IPS-15b (cell line): ENCODE results near the gene SLX9.

Experiments
- H3K27me3 ChIP-seq: one replicate; pipeline ENCODE4 v1.6.1; 2013; ENCODE audit warnings: low read length; ENCODE audit not compliant: control insufficient read depth, insufficient read depth
- H3K36me3 ChIP-seq: one replicate; pipeline ENCODE4 v1.6.1; 2013; ENCODE audit warnings: low read length; ENCODE audit not compliant: control insufficient read depth, insufficient read depth
- H3K4me1 ChIP-seq: one replicate; pipeline ENCODE4 v1.6.1; 2013; ENCODE audit warnings: mild to moderate bottlenecking, low read length; ENCODE audit not compliant: control insufficient read depth, insufficient read depth
- H3K4me3 ChIP-seq: one replicate; pipeline ENCODE4 v1.5.1; 2013; ENCODE audit warnings: low read depth, low read length
- H3K9ac ChIP-seq: one replicate; pipeline ENCODE4 v1.6.1; 2013; ENCODE audit warnings: low read depth, mild to moderate bottlenecking, low read length
- H3K9me3 ChIP-seq: one replicate; pipeline ENCODE4 v1.6.1; 2013; ENCODE audit warnings: mild to moderate bottlenecking, low read length; ENCODE audit not compliant: control insufficient read depth, insufficient read depth

SLX9 gene

DNA sequence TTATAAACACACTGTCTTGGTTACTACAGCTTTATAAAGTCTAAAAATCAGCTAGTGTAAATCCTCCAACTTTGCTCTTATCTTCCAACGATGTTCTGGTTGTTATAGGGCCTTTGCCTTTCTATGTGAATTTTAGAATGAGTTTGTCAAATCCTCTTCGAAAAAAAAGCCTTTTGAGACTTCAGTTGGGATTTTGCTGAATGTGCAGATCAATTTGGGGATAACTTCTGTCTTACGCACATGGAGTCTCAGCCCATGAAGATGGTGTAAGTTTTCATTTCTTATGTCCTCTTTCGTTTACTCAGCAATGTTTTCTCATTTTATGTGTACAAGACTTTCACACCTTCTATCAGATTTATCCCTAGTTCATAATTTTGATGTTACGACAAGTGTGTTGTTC is 69.8 kb downstream of the SLX9 start:
- Histone ChIP-seq H3K27me3 (no peaks in the 10 kb centered on the region), H3K4me1 (peaks cover 2% of the 10 kb centered on the region), H3K9me3 (no peaks in the 10 kb centered on the region), H3K9ac (no peak overlapping the region), H3K36me3 (no peaks in the 10 kb centered on the region), H3K4me3 (no peak overlapping the region)

DNA sequence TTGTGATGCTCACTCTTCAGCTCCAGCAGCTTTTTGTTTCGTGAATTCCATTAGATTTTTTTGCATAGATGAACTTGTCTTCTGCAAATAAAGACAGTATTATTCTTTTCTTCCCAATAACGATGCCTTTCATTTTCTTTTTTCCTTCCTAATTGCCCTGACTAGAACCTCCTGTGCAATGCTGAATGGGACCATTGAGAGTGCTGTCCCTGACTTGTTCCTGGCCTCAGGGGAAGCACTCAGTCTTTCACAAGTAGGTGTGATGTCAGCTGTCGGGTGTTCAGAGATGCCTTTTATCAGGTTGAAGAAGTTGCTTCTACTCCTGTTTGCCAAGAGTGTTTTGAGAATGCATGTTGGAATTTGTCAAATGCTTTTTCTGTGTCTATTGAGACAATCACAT is 70.3 kb downstream of the SLX9 start:
- no peaks in the 10 kb centered on the region for H3K27me3 ChIP-seq
- H3K9me3 ChIP-seq: no peaks in the 10 kb centered on the region
- H3K9ac ChIP-seq: no peak overlapping the region
- peaks cover 2% of the 10 kb centered on the region for H3K4me1 ChIP-seq
- no peak overlapping the region for H3K4me3 ChIP-seq
- no peaks in the 10 kb centered on the region for H3K36me3 ChIP-seq

DNA sequence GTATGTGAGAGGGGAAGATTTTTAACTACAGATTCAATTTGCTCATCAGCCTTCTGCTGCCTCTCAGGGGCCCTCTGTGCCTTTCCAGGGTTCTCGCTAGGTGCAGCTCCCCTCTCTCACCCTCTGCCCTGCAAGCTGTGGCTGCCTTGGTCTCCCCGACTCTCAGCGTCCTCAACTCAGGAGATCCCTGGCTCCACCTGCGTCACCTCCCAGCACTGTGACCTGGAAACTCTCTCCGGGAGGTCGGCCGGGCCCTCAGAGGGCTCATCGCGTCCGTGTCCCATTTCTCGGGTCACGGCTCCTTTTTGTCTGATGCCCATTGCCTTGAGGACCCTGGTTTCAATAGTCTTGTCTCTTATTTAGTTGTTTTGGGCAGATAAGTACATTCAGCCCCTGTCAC is 71.0 kb downstream of the SLX9 start:
- Histone ChIP-seq H3K9ac (no peak overlapping the region), H3K9me3 (no peaks in the 10 kb centered on the region), H3K4me3 (no peak overlapping the region), H3K4me1 (peaks cover 2% of the 10 kb centered on the region), H3K36me3 (no peaks in the 10 kb centered on the region), H3K27me3 (no peaks in the 10 kb centered on the region)

DNA sequence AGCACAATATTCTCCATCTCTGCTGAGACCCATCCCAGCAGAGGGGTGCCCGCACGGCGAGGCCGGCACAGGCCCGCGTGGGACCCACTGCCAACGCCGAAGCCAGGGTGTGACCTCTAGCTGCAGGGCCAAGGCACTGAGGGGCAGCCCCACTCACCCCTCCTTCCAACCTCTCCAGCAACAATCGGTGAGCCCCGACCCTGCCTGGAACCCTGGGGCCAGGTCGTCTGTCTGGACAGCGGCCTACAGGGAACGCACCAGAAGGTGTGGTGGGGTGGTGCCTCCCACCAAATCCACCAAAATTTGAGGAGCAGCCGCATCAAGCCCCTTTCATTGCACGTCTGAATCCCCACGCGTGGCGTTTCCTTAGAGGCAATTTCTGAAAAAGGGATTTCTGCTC is 71.6 kb downstream of the SLX9 start:
- peaks cover 2% of the 10 kb centered on the region for H3K4me1 ChIP-seq

DNA sequence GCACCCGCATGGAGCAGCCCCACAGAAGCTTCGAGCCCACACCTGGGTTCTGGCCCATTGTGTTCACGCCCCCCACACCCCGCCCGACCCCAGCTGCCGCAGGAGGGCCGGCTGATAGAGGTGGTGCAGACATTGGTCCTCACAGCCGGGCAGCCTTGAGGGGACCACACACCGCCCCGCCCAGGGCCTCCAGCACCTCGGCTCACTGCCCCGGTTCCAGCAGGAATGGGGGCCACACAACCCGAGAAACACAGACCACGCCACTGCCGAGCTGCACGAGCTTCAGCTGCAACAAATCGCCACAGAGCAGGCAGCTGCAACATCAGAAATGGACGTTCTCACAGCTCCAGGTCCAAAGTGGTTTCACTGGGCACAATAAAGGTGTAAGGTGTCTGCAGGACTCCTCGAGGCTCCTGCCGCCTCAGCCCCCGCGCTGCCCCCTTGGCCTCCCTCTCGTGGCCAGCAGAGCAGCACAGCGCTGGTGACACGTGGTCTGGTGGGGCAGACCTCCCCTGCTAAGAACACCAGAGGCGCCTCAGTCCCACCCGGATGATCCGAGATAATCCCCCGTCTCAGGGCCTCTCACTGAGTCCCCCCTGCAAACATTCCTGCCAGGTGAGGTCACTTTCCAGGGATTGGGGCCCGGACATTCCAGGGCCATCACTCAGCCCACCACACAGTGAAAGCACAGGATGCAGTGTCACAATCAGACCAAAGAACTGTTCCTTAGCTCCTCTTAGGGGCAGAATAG is 72.3 kb downstream of the SLX9 start:
- Histone ChIP-seq H3K4me3 (no peak overlapping the region), H3K4me1 (peaks cover 2% of the 10 kb centered on the region), H3K9me3 (no peaks in the 10 kb centered on the region), H3K36me3 (no peaks in the 10 kb centered on the region), H3K9ac (no peak overlapping the region), H3K27me3 (no peaks in the 10 kb centered on the region)

More for the DNA sequence above, 71.6 kb downstream of the SLX9 start:
- Histone ChIP-seq H3K27me3 (no peaks in the 10 kb centered on the region), H3K9ac (no peak overlapping the region), H3K4me3 (no peak overlapping the region), H3K36me3 (no peaks in the 10 kb centered on the region), H3K9me3 (no peaks in the 10 kb centered on the region)

DNA sequence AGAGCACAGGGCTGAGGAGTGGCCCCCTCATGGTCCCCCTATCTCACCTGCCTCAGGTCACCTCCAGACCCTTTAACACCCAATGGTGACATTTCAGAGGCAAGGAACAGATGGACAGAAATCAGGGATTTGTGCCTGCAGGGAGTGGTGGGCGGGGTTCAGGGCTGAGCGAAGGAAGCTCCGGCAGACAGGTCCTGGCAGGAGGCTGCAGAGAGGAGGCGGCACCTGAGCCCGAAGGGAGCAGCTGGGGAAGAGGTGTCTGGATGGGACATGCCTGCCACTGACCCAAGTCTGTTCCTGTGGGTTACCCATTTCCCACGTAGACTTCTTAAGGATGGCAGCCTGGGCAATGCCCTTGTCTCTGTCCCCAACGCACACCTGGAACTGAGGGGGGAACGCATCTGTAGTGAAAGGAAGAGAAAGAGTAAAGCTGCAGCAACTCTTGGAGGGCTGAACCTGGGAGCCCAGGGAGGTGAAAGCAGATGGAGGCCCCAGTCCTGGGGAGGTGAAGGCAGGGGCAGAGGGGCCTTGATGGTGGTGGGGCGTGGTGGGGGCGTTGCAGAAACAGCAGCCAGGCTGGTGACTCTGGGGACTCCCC is 72.9 kb downstream of the SLX9 start:
- Histone ChIP-seq H3K36me3 (no peaks in the 10 kb centered on the region), H3K9ac (no peak overlapping the region), H3K9me3 (no peaks in the 10 kb centered on the region), H3K4me1 (peaks cover 2% of the 10 kb centered on the region), H3K27me3 (peaks cover 5% of the 10 kb centered on the region), H3K4me3 (no peak overlapping the region)

DNA sequence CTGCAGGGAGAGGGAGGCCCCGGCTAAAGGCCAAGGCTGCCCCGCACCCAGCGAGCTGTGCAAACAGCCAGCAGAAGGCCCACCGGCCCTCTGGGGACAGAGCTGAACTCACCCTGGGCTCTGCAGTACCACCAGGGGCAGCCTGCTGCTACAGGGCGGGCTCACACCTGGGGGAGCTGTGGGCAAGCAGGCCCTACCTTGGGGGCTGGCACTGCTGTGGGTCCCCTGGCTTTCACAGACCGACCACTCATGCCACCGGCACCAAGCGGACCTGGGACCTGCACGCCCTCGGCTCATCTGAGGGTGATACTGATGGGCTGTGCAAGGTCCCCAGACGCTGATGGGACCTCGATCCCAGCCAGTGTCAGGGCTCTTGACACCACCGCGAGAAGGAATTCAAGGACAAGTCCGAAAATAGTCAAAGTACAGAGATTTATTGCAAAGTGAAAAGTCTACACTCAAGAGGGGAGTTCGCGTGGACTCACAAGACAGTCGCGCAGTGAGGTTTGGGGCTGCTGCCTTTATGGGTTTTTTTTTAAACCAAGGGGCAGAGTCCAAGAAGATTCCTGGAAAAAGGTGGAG is 73.5 kb downstream of the SLX9 start:
- Histone ChIP-seq H3K4me3 (no peak overlapping the region), H3K9me3 (no peaks in the 10 kb centered on the region), H3K4me1 (peaks cover 2% of the 10 kb centered on the region), H3K9ac (no peak overlapping the region), H3K36me3 (no peaks in the 10 kb centered on the region), H3K27me3 (peaks cover 8% of the 10 kb centered on the region)

DNA sequence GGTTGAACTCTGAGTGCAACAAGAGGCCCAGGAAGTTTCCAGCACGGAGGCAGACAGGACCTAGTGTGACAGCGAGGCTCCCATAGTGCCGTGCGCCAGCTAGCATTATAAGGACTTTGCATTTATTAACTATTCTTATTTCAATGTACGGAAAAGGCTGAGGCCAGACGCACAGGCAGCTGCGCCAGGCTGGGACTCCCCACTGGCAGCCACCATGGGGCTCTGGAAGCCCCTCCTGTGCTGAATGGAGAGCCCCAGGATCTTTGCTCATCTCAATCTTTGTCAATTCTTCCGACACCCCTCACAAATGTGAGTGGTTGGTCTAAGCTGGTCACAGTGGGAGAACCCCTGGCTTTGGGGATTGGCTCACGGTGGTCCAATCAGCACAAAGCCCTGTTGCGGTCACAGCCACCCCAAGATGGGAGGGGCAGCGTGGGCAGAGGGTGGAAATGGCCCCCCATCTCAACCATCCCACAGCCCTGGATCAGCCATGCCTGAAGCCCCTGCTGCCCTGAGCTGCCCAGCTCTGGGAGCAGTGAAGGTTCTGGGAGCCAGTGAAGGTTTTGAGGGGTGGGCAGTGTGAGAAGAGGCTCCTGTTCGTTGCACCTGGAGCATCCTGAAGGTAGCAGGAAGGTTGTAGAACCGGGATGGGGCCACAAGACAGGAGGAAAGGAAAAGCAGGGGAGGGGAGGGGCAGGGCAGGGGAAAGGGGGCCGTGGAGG is 75.1 kb downstream of the SLX9 start:
- no peaks in the 10 kb centered on the region for H3K36me3 ChIP-seq
- peaks cover 2% of the 10 kb centered on the region for H3K4me1 ChIP-seq
- no peak overlapping the region for H3K9ac ChIP-seq
- H3K27me3 ChIP-seq: peaks cover 8% of the 10 kb centered on the region
- H3K9me3 ChIP-seq: no peaks in the 10 kb centered on the region
- H3K4me3 ChIP-seq: no peak overlapping the region

DNA sequence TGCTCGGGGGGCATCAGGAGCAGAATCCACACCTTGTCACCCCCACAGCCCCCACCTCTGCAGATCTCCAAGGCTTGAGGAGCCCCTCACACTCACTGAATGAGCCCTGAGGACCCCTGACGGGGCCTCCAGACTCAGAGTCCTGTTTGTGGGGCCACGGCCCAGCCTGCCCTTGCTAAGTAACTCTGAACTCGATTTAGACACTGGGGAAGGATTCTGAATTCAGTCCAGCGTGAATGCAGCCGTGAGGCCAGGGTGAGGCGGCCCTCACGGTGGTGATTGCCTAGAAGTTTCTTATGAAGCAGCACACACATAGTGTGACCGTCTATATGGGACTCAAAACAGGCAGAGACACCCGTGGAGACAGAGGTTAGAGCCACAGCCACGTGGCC is 75.6 kb downstream of the SLX9 start:
- H3K4me1 ChIP-seq: peaks cover 2% of the 10 kb centered on the region
- no peak overlapping the region for H3K4me3 ChIP-seq
- H3K27me3 ChIP-seq: peaks cover 8% of the 10 kb centered on the region
- H3K9ac ChIP-seq: no peak overlapping the region
- H3K36me3 ChIP-seq: no peaks in the 10 kb centered on the region
- H3K9me3 ChIP-seq: no peaks in the 10 kb centered on the region

DNA sequence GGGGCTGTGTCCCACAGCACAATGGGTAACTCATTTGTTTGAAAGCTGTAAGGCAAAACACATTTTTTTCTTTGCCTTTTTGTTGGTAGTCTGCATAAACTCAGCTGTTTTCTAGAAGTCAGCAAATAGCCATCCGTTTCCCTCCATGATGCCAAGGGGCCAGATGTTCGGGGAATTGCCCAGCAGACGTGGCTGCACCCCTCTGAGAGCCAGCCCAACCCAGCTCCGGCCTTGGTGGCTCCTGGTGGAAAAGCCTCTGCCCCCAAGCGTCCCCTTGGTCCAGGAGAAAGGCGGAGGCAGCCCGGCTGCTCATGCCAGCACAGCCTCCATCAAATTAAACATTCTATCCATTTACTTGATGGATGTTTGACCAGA is 76.2 kb downstream of the SLX9 start:
- Histone ChIP-seq H3K4me3 (no peak overlapping the region), H3K9ac (no peak overlapping the region), H3K36me3 (no peaks in the 10 kb centered on the region), H3K27me3 (peaks cover 8% of the 10 kb centered on the region), H3K4me1 (peaks cover 2% of the 10 kb centered on the region), H3K9me3 (no peaks in the 10 kb centered on the region)

DNA sequence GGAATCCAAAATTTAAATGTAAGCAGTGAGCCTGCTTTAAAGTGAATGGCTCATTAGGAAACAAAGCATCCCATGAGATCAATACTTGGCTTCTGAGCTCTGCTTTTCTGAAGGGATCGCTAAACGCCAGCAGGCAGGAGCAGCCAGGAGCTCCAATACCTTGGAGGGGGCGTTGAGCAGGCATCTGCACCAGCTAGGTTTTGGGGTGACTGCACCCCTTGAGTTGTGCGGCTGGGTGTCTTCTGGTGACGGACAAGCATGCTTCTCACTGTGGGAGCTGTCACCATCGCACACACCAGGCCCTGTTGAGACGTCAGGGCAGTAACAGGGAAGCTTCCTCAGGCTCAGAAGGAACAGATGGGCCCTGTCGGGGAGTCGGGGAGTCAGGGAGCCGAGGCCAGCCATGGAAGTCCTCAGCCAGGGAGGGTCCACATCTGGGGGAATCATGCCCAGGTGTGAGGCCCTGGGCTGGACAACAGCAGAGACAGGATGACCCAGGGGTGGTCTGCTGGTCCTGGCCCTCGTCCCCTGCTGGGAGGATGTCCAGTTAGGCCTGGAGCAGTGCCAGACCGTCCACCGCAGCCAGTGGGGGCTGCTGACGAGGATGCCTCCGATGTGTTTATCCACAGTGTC is 76.7 kb downstream of the SLX9 start:
- Histone ChIP-seq H3K4me1 (peaks cover 2% of the 10 kb centered on the region), H3K4me3 (no peak overlapping the region), H3K27me3 (peaks cover 8% of the 10 kb centered on the region), H3K9me3 (no peaks in the 10 kb centered on the region), H3K36me3 (no peaks in the 10 kb centered on the region), H3K9ac (no peak overlapping the region)
